Ishikawa (cell line): ENCODE results near the gene OSR1.

Experiments
- CEBPB ChIP-seq: IDR thresholded peaks from 2 replicates; pipeline ENCODE4 v1.6.1; 2012
- CREB1 ChIP-seq: IDR thresholded peaks from 2 replicates; pipeline ENCODE4 v1.6.1; 2012; ENCODE audit warnings: low read depth
- EGR1 ChIP-seq: IDR thresholded peaks from 2 replicates; pipeline ENCODE4 v1.6.1; 2012
- EP300 ChIP-seq: IDR thresholded peaks from 2 replicates; pipeline ENCODE4 v1.6.1; 2012; ENCODE audit warnings: borderline replicate concordance
- FOXM1 ChIP-seq: IDR thresholded peaks from 2 replicates; pipeline ENCODE4 v1.6.1; 2012; ENCODE audit warnings: low read depth, borderline replicate concordance
- TAF1 ChIP-seq: IDR thresholded peaks from 2 replicates; pipeline ENCODE4 v1.6.1; 2012; ENCODE audit warnings: low read depth, mild to moderate bottlenecking
- TCF12 ChIP-seq: IDR thresholded peaks from 2 replicates; pipeline ENCODE4 v1.6.1; 2012; ENCODE audit warnings: low read depth
- TEAD4 ChIP-seq: IDR thresholded peaks from 2 replicates; pipeline ENCODE4 v1.6.1; 2012
- YY1 ChIP-seq: IDR thresholded peaks from 2 replicates; pipeline ENCODE4 v1.6.1; 2012; ENCODE audit warnings: low read depth
- ZBTB7A ChIP-seq: IDR thresholded peaks from 2 replicates; pipeline ENCODE4 v1.6.1; 2012; ENCODE audit warnings: low read depth
- TF ChIP-seq, protein P1 (sequence below): IDR thresholded peaks from 2 replicates; pipeline ENCODE4 v1.6.1; 2012
- TF ChIP-seq, protein P2 (sequence below): IDR thresholded peaks from 2 replicates; pipeline ENCODE4 v1.6.1; 2012; ENCODE audit warnings: low read depth, mild to moderate bottlenecking
- TF ChIP-seq, protein P3 (sequence below): IDR thresholded peaks from 2 replicates; pipeline ENCODE4 v1.6.1; 2012

DNA sequence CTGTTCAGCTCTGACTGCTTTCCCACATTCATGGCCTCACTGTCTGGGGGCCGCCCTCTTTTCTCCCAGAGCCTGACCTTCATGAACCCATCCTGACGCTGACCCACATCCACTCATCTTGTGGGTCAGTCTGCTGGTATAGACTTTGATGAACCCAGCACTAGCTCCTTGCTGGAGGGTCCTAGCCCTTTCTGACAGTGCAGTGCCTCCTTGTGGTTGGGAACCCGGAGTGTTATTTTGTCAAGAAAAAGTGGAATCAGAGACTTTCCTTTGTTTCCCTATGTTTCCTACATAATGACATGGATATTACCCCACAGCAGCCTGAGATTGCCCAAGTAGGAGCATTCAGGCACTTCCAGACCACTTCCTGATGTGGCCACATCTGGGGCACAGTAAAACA is 19.3 kb upstream of the OSR1 start:
- TF ChIP-seq, protein P1, sequence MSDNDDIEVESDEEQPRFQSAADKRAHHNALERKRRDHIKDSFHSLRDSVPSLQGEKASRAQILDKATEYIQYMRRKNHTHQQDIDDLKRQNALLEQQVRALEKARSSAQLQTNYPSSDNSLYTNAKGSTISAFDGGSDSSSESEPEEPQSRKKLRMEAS = no peak
- no peak for TF ChIP-seq EGR1
- no peak for TF ChIP-seq EP300
- no peak for TF ChIP-seq TAF1
- TF ChIP-seq FOXM1 = no peak
- no peak for TF ChIP-seq CEBPB
- no peak for TF ChIP-seq ZBTB7A
- no peak for TF ChIP-seq TEAD4
- TF ChIP-seq CREB1 = no peak
- TF ChIP-seq, protein P2, sequence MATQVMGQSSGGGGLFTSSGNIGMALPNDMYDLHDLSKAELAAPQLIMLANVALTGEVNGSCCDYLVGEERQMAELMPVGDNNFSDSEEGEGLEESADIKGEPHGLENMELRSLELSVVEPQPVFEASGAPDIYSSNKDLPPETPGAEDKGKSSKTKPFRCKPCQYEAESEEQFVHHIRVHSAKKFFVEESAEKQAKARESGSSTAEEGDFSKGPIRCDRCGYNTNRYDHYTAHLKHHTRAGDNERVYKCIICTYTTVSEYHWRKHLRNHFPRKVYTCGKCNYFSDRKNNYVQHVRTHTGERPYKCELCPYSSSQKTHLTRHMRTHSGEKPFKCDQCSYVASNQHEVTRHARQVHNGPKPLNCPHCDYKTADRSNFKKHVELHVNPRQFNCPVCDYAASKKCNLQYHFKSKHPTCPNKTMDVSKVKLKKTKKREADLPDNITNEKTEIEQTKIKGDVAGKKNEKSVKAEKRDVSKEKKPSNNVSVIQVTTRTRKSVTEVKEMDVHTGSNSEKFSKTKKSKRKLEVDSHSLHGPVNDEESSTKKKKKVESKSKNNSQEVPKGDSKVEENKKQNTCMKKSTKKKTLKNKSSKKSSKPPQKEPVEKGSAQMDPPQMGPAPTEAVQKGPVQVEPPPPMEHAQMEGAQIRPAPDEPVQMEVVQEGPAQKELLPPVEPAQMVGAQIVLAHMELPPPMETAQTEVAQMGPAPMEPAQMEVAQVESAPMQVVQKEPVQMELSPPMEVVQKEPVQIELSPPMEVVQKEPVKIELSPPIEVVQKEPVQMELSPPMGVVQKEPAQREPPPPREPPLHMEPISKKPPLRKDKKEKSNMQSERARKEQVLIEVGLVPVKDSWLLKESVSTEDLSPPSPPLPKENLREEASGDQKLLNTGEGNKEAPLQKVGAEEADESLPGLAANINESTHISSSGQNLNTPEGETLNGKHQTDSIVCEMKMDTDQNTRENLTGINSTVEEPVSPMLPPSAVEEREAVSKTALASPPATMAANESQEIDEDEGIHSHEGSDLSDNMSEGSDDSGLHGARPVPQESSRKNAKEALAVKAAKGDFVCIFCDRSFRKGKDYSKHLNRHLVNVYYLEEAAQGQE = no peak
- no peak for TF ChIP-seq YY1
- TF ChIP-seq TCF12 = no peak
- TF ChIP-seq, protein P3, sequence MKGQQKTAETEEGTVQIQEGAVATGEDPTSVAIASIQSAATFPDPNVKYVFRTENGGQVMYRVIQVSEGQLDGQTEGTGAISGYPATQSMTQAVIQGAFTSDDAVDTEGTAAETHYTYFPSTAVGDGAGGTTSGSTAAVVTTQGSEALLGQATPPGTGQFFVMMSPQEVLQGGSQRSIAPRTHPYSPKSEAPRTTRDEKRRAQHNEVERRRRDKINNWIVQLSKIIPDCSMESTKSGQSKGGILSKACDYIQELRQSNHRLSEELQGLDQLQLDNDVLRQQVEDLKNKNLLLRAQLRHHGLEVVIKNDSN = no peak
